COLO668 (cell line): ENCODE measurements around the gene BBOF1.
A peak's percentile ranks its signal among the peaks of the same experiment; 100 is the strongest.
"Not testable (repeated sequence)": the region's sequence is repeated elsewhere in the genome, so short reads cannot be mapped to it uniquely, and the experiment has no call there.

Experiments
- DNase-seq: peaks from one replicate; lab custom pipeline; 2025; ENCODE audit not compliant: unreplicated experiment; lab: John Stamatoyannopoulos, UW

The BBOF1 gene

GRCh38 chr14:74089251-74090020 is 70.3 kb downstream of the BBOF1 start:
- peak; percentile 8 for DNase-seq

DNA sequence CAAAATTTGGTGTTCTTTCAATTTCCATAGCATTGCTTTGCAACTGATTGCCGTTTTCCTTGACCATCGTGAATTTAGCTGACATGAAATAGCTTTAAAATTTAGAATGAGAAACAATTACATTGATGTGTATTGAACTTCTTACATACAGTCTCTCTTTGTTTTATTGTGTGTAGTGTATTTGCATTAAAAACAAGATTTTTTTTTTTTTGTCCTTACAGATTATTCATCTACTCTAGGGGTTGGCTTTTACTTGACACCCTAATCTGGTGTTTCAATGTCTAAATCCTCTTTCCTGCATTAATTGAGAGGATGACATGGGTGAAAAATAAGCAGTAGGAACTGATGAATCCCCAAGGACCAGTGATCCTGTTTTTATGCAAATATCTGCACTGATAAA is 86.2 kb downstream of the BBOF1 start:
- no peak for DNase-seq

- no peak for DNase-seq
Observed at GRCh38 chr14:74109369-74109768, 90.2 kb downstream of the BBOF1 start.

GRCh38 chr14:74111395-74112216 is 92.5 kb downstream of the BBOF1 start:
- not testable (repeated sequence) for DNase-seq
